Neural cell (in vitro differentiated cells): ENCODE results near the gene HCST.

ENCODE experiments used
- CTCF ChIP-seq: fragments of 450-650 bp; IDR thresholded peaks from 2 replicates; pipeline ENCODE4 v1.5.1; 2014; ENCODE audit warnings: antibody characterized with exemption, mild to moderate bottlenecking, moderate library complexity; ENCODE audit not compliant: poor library complexity, severe bottlenecking
- EZH2 ChIP-seq: fragments of 200-600, 300-800 bp; shearing (Covaris generic), sonication (generic); IDR thresholded peaks from 2 replicates; pipeline ENCODE4 v1.6.1; 2014; ENCODE audit warnings: antibody characterized with exemption, low read length, borderline replicate concordance, mild to moderate bottlenecking; ENCODE audit not compliant: insufficient read depth, poor library complexity, severe bottlenecking
- POLR2AphosphoS5 ChIP-seq: IDR thresholded peaks from 2 replicates; pipeline ENCODE4 v1.6.1; 2012
- RAD21 ChIP-seq: fragments of 450-650 bp; conservative IDR thresholded peaks from 2 replicates; pipeline ENCODE4 v1.6.1; 2014; ENCODE audit warnings: antibody characterized with exemption, mild to moderate bottlenecking, moderate library complexity

DNA sequence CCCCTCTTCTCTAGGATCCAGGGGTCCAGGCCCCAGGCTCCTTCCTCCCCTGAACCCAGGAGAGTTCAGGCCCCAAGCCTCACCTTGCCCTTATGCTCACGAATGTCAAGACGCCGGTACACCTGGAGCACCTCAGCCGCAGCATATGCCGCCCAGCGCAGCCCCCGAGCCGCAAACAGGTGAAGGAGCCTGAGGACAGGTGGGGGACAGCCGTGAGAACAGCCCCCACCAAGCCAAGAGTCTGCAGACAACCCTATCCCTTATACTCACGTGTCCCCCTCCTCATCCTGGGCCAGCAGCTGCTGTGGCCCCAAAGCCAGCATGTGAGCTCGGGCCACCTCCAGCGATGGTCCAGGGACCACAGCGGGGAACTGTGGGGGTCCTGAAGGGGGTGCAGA is 5.7 kb upstream of the HCST start:
- no peak for TF ChIP-seq POLR2AphosphoS5
- TF ChIP-seq EZH2 = no peak
- no peak for TF ChIP-seq CTCF
- no peak for TF ChIP-seq RAD21
